ENCODE measurements around the gene CD58. TPM values are rescaled to one million over a fixed set of nuclear protein-coding genes. Genes with fewer than 3 reads are reported as not detected.

The CD58 gene
- total RNA-seq (2022; extraction: Qiagen RNA extraction; ENCODE audit: low read depth): 7.4 to 26.7 TPM (median 26.1 TPM) in 5 replicates

GRCh38 chr1:116570358-116571214, at the start of gene CD58:
CD58 (minus strand) TSS chr1:116571026; CDS start chr1:116570972, 54 bp downstream.

Other genes with a start within 250 kb of the CD58 start
- gene ATP1A1, start 197.8 kb downstream of the CD58 start, total RNA-seq (2022; extraction: Qiagen RNA extraction; ENCODE audit: low read depth): 145 to 181 TPM (median 160 TPM) in 5 replicates
- 14.3 to 24.1 TPM (median 21.5 TPM) in 5 replicates for gene IGSF3, start 96.7 kb upstream of the CD58 start, total RNA-seq (2022; extraction: Qiagen RNA extraction; ENCODE audit: low read depth)
- not detected in 5 replicates for gene CD2, start 183.4 kb upstream of the CD58 start, total RNA-seq (2022; extraction: Qiagen RNA extraction; ENCODE audit: low read depth)

Measured in A549 treated with RU486 at 1 μM for 4 hours (cell line).